HEK293T (cell line): Measurements from ENCODE around the gene ITGB1.

Experiments used
- CTCF ChIA-PET: fragments of 350-600 bp; formaldehyde crosslinking; extraction: SDS; loops from one replicate; lab custom pipeline; 2021; ENCODE audit warnings: antibody characterized with exemption, inconsistent platforms; lab: Yijun Ruan, JAX
- POLR2A ChIA-PET: fragments of 350-600 bp; formaldehyde crosslinking; extraction: SDS; loops from one replicate; lab custom pipeline; 2020; ENCODE audit warnings: antibody characterized with exemption, inconsistent platforms; lab: Yijun Ruan, JAX
- DNase-seq: peaks from one replicate; pipeline ENCODE4 v3.0.0; 2012; ENCODE audit warnings: mixed read lengths; ENCODE audit errors: extremely low spot score
- ARNT ChIP-seq: fragments of 450-650 bp; IDR thresholded peaks from 2 replicates; pipeline ENCODE4 v1.6.1; 2017; ENCODE audit warnings: mild to moderate bottlenecking
- BHLHE40 ChIP-seq: fragments of 450-650 bp; IDR thresholded peaks from 2 replicates; pipeline ENCODE4 v1.6.1; 2016; ENCODE audit warnings: mild to moderate bottlenecking, moderate library complexity, borderline replicate concordance
- CTBP1 ChIP-seq: fragments of 450-650 bp; IDR thresholded peaks from 2 replicates; pipeline ENCODE4 v1.6.1; 2016; ENCODE audit warnings: borderline replicate concordance
- ELF4 ChIP-seq: fragments of 450-650 bp; IDR thresholded peaks from 2 replicates; pipeline ENCODE4 v1.6.1; 2017; ENCODE audit warnings: antibody characterized with exemption
- FOXA1 ChIP-seq: fragments of 450-650 bp; IDR thresholded peaks from 2 replicates; pipeline ENCODE4 v1.6.1; 2016; ENCODE audit warnings: mild to moderate bottlenecking
- FOXK2 ChIP-seq: fragments of 450-650 bp; IDR thresholded peaks from 2 replicates; pipeline ENCODE4 v1.6.1; 2016; ENCODE audit warnings: mild to moderate bottlenecking
- FOXM1 ChIP-seq: fragments of 450-650 bp; IDR thresholded peaks from 2 replicates; pipeline ENCODE4 v1.6.1; 2017; ENCODE audit warnings: mild to moderate bottlenecking, borderline replicate concordance
- HDGF ChIP-seq: fragments of 450-650 bp; IDR thresholded peaks from 2 replicates; pipeline ENCODE4 v1.6.1; 2017; ENCODE audit warnings: antibody characterized with exemption, borderline replicate concordance
- L3MBTL2 ChIP-seq: fragments of 450-650 bp; conservative IDR thresholded peaks from 2 replicates; pipeline ENCODE4 v1.6.1; 2016; ENCODE audit warnings: mild to moderate bottlenecking
- LEF1 ChIP-seq: fragments of 450-650 bp; IDR thresholded peaks from 2 replicates; pipeline ENCODE4 v1.6.1; 2017; ENCODE audit warnings: mild to moderate bottlenecking, borderline replicate concordance
- NFRKB ChIP-seq: fragments of 450-650 bp; IDR thresholded peaks from 2 replicates; pipeline ENCODE4 v1.6.1; 2016; ENCODE audit warnings: mild to moderate bottlenecking, moderate library complexity
- PKNOX1 ChIP-seq: fragments of 450-650 bp; IDR thresholded peaks from 2 replicates; pipeline ENCODE4 v1.6.1; 2016
- SP1 ChIP-seq: fragments of 450-650 bp; IDR thresholded peaks from 2 replicates; pipeline ENCODE4 v1.6.1; 2017
- SUZ12 ChIP-seq: fragments of 450-650 bp; IDR thresholded peaks from 2 replicates; pipeline ENCODE4 v1.6.1; 2016; ENCODE audit warnings: mild to moderate bottlenecking
- TARDBP ChIP-seq: fragments of 450-650 bp; IDR thresholded peaks from 2 replicates; pipeline ENCODE4 v1.6.1; 2016
- ZNF384 ChIP-seq: fragments of 450-650 bp; IDR thresholded peaks from 2 replicates; pipeline ENCODE4 v1.6.1; 2016

The ITGB1 gene

GRCh38 chr10:32972929-32973328 lies 14.9 kb upstream of the ITGB1 start:
- TF ChIP-seq BHLHE40, result no peak
- no peak for TF ChIP-seq PKNOX1
- TF ChIP-seq ARNT, result no peak
- TF ChIP-seq FOXA1, result no peak
- TF ChIP-seq ZNF384, result no peak
- no peak for TF ChIP-seq FOXK2
- no peak for TF ChIP-seq HDGF
- TF ChIP-seq ELF4, result no peak
- no peak for TF ChIP-seq TARDBP
- TF ChIP-seq L3MBTL2, result no peak
- TF ChIP-seq LEF1, result no peak
- TF ChIP-seq CTBP1, result no peak
- no peak for TF ChIP-seq SUZ12
- no peak for TF ChIP-seq SP1
- TF ChIP-seq NFRKB, result no peak
- no peak for TF ChIP-seq FOXM1
- ChIA-PET POLR2A (interaction anchor here (1.9 kb wide), 1 partner anchor 8 kb away, joined by 11 read pairs; no protein-coding TSS in a partner anchor), CTCF (no interaction called here)
- no peak for DNase-seq

DNA sequence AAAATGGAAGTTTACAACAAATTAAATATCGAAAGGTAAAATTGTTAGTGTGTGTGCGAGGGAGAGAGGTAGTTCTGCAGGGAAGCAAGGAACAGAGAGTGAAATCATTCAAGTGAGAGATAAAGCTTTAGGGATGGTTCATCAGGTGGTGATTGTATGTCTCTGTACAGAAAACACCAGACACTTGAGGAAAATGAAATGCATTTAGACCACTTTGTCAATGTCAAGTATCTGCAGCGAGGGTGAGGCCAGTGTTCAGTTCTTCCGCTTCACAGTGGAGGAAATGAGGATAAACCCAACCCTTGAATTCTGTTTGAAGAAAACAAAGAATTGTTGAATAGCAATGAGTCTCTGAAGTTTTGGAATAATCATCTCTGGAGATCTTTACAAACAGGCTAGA lies 14.4 kb upstream of the ITGB1 start:
- DNase-seq, result no peak
- CTCF ChIA-PET, result no interaction called here
- TF ChIP-seq PKNOX1 (no peak), LEF1 (no peak), HDGF (no peak), TARDBP (no peak), FOXA1 (no peak), ARNT (no peak), FOXK2 (no peak), L3MBTL2 (no peak), ELF4 (no peak), SUZ12 (no peak), NFRKB (no peak), SP1 (no peak), FOXM1 (no peak), BHLHE40 (no peak), ZNF384 (no peak)
- POLR2A ChIA-PET, result interaction anchor here (1.9 kb wide), 1 partner anchor 8 kb away, joined by 11 read pairs; no protein-coding TSS in a partner anchor

DNA sequence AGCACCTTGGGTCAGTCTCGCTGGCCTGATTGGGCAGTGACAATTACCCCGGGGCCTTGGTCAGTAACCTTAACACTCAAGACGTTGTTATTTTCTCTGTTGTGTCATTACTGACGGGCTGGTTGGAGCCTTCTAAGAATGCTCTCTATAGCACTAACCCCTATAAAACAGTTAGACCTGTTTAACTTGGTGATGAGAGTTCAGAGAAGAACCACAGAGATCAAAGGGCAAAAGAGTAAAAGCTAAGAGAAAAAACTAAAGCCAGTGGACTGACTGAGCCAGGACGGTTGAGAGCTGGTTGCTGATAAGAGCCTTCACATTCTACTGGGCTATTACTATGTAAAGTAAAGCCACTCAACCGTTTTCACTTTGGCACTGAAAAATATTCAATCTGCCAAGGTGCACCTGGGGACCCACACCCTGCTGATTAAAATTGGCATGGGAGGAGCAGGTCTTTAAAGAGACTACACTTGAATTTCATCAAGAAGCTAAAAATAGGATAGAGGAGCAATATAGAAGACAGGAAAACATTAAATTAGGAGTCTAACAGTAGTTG lies 13.6 kb upstream of the ITGB1 start:
- ChIA-PET CTCF (interaction anchor here (0.7 kb wide), 1 partner anchor 18 kb away, joined by 3 read pairs; no protein-coding TSS in a partner anchor), POLR2A (interaction anchor here (0.8 to 1.9 kb wide), 2 partner anchors 9 kb away, joined by 4 to 11 read pairs; no protein-coding TSS in a partner anchor)
- TF ChIP-seq FOXM1, result no peak
- no peak for TF ChIP-seq SP1
- TF ChIP-seq LEF1, result no peak
- no peak for TF ChIP-seq ARNT
- TF ChIP-seq HDGF, result no peak
- no peak for TF ChIP-seq ELF4
- no peak for DNase-seq

DNA sequence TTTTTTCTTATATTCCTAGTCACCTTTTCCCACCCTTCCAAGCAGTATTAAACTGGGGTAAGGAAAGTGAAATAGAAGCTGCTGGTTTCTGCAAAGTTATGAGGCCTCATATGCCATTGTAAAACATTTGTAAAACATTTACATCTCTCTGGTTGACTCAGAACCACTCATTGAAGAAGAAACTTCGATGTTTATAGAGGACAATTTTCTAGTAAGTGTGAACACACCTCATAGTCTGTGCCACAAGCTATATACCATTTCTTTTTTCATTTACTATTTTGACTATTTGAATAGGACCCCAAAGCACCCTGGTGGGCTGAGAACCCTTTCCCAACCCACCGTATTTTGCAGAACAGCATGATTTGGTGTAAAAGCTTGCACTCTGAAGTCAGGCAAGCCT lies 12.9 kb upstream of the ITGB1 start:
- ChIA-PET CTCF (interaction anchor here (0.7 kb wide), 1 partner anchor 19 kb away, joined by 3 read pairs; no protein-coding TSS in a partner anchor), POLR2A (interaction anchor here (0.8 kb wide), 1 partner anchor 9 kb away, joined by 4 read pairs; no protein-coding TSS in a partner anchor)
- no peak for DNase-seq
- TF ChIP-seq NFRKB (no peak), ARNT (no peak), L3MBTL2 (no peak), FOXK2 (no peak), ELF4 (no peak), FOXM1 (no peak), HDGF (no peak), FOXA1 (no peak)

GRCh38 chr10:32964270-32964669 lies 6.2 kb upstream of the ITGB1 start:
- ChIA-PET POLR2A (interaction anchor here (1.4 kb wide), 1 partner anchor 16 kb away, joined by 4 read pairs; no protein-coding TSS in a partner anchor), CTCF (no interaction called here)
- DNase-seq, result no peak
- TF ChIP-seq TARDBP (no peak), LEF1 (no peak), NFRKB (no peak), FOXA1 (no peak), L3MBTL2 (no peak), ZNF384 (no peak), BHLHE40 (no peak), FOXK2 (no peak)

GRCh38 chr10:32963096-32963495 lies 5.1 kb upstream of the ITGB1 start:
- no peak for DNase-seq
- no peak for TF ChIP-seq TARDBP
- no peak for TF ChIP-seq FOXK2
- no peak for TF ChIP-seq SP1
- TF ChIP-seq L3MBTL2, result no peak
- POLR2A ChIA-PET, result interaction anchor here (1.4 kb wide), 1 partner anchor 18 kb away, joined by 4 read pairs; no protein-coding TSS in a partner anchor
- CTCF ChIA-PET, result no interaction called here

DNA sequence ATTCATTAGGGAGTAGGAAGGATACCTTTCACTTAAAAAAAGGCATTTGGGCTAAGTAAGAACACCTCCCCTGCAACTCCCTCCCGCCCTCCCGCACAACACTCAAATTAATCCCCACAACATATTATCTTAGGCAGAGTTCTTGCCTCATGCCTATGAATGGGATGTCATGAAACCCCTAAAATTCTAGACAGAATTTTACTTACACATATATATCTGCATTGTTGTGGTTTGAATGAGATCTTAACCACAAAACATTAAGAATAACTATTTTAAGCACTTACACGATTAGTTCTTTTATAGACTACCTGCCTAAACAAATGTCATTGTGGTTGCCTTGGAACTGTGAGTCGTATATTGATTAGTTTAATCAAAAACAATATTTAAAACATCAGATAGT lies 4.5 kb upstream of the ITGB1 start:
- ChIA-PET CTCF (no interaction called here), POLR2A (no interaction called here)
- TF ChIP-seq CTBP1, result no peak
- TF ChIP-seq FOXK2, result no peak
- no peak for TF ChIP-seq FOXA1
- no peak for TF ChIP-seq SUZ12
- no peak for DNase-seq
